ENCODE results near the gene PITPNM1. TPM values are rescaled to one million over a fixed set of nuclear protein-coding genes. Genes with fewer than 3 reads are reported as not detected.
"Not testable (repeated sequence)": the region's sequence is repeated elsewhere in the genome, so short reads cannot be mapped to it uniquely, and the experiment has no call there.

The PITPNM1 gene
- total and polyA plus RNA-seq, 7 donors: 3.2 to 69.1 (median 16.0) TPM

- peak; percentile 42 to 56 for TF ChIP-seq POLR2A (IDR thresholded peaks at IDR 0.05)
- no peak for TF ChIP-seq EP300 (IDR thresholded peaks at IDR 0.05)
- peak; percentile 47 to 82 (median 73) for TF ChIP-seq POLR2AphosphoS5 (IDR thresholded peaks at IDR 0.05)
- TF ChIP-seq CTCF (IDR thresholded peaks at IDR 0.05): peak in 1 of 4 experiments; percentile 50
- Histone ChIP-seq H3K4me3 (peak within 1 kb of the TSS; percentile 36 to 59 (median 51)), H3K27ac (peak within 1 kb of the TSS; percentile 81 to 87 (median 82)), H3K4me1 (peaks cover 0 to 37% (median 24%) of the 10 kb centered on the region in 4 donors), H3K9me3 (no peaks in the 10 kb centered on the region), H3K36me3 (peaks cover 0 to 14% (median 0%) of the 10 kb centered on the region in 4 donors), H3K27me3 (no peaks in the 10 kb centered on the region)
- intact Hi-C loops (cut with DNase I): loop anchor here (1.0 to 5.0 kb wide), 3 partner anchors 14 to 81 kb away; partner anchors contain the start of genes PPP1CA, TBC1D10C and TMEM134
- WGBS, 2 donors: 9 to 12% methylated on average over 60 of the region's 60 CpGs
- DNase-seq: peak; percentile 99
These were observed 22.1 kb downstream of the PITPNM1 start, which contains the start of gene AIP for GRCh38 chr11:67482827-67483798. TSS of gene AIP (plus strand) at chr11:67483026. CDS start at chr11:67483159, 133 bp downstream.

- Histone ChIP-seq H3K9me3 (no peaks in the 10 kb centered on the region), H3K27me3 (no peaks in the 10 kb centered on the region), H3K27ac (peak overlapping the region; percentile 81 to 87 (median 82)), H3K4me1 (peaks cover 0 to 37% (median 24%) of the 10 kb centered on the region in 4 donors), H3K36me3 (peaks cover 0 to 6% (median 0%) of the 10 kb centered on the region in 4 donors), H3K4me3 (peak overlapping the region; percentile 36 to 59 (median 51))
- TF ChIP-seq EP300 (IDR thresholded peaks at IDR 0.05): no peak
- no peak for TF ChIP-seq POLR2A (IDR thresholded peaks at IDR 0.05)
- no peak for TF ChIP-seq POLR2AphosphoS5 (IDR thresholded peaks at IDR 0.05)
- no peak for TF ChIP-seq CTCF (IDR thresholded peaks at IDR 0.05)
- no peak for DNase-seq
- 29 to 41% methylated on average over 19 of the region's 19 CpGs for WGBS, 2 donors
- intact Hi-C loops (cut with DNase I): loop anchor here (1.0 to 5.0 kb wide), 3 partner anchors 13 to 80 kb away; partner anchors contain the start of genes PPP1CA, TBC1D10C and TMEM134
These were observed 22.8 kb downstream of the PITPNM1 start for GRCh38 chr11:67482275-67482826.

GRCh38 chr11:67477344-67478050 lies 27.7 kb downstream of the PITPNM1 start:
- H3K36me3 ChIP-seq; DNase-seq; H3K9me3 ChIP-seq; H3K27ac ChIP-seq; H3K27me3 ChIP-seq; H3K4me3 ChIP-seq; H3K4me1 ChIP-seq; intact Hi-C loops (cut with DNase I): not testable (repeated sequence)
- 81 to 82% methylated on average over 14 of the region's 16 CpGs for WGBS, 2 donors

GRCh38 chr11:67476692-67477091 lies 28.5 kb downstream of the PITPNM1 start:
- intact Hi-C loops (cut with DNase I); H3K27me3 ChIP-seq; H3K27ac ChIP-seq; H3K36me3 ChIP-seq; DNase-seq; H3K4me1 ChIP-seq; H3K9me3 ChIP-seq; H3K4me3 ChIP-seq: not testable (repeated sequence)
- WGBS, 2 donors: 79 to 85% methylated on average over 10 of the region's 10 CpGs

- H3K4me1 ChIP-seq: peaks cover 0 to 16% (median 10%) of the 10 kb centered on the region in 4 donors
- WGBS, 2 donors: 78 to 81% methylated on average over 7 of the region's 7 CpGs
- TF ChIP-seq CTCF (IDR thresholded peaks at IDR 0.05) (no peak), POLR2A (IDR thresholded peaks at IDR 0.05) (no peak), EP300 (IDR thresholded peaks at IDR 0.05) (no peak), POLR2AphosphoS5 (IDR thresholded peaks at IDR 0.05) (no peak)
- DNase-seq: no peak
- H3K27ac ChIP-seq: no peak overlapping the region
- H3K36me3 ChIP-seq: no peaks in the 10 kb centered on the region
- no peaks in the 10 kb centered on the region for H3K27me3 ChIP-seq
- intact Hi-C loops (cut with DNase I): no loop called here
- H3K9me3 ChIP-seq: no peaks in the 10 kb centered on the region
- no peak overlapping the region for H3K4me3 ChIP-seq
These were observed 32.3 kb downstream of the PITPNM1 start for GRCh38 chr11:67472882-67473281.

All from sigmoid colon (tissue), 7 donors.